Measurements from ENCODE around the gene PLEK.

DNA sequence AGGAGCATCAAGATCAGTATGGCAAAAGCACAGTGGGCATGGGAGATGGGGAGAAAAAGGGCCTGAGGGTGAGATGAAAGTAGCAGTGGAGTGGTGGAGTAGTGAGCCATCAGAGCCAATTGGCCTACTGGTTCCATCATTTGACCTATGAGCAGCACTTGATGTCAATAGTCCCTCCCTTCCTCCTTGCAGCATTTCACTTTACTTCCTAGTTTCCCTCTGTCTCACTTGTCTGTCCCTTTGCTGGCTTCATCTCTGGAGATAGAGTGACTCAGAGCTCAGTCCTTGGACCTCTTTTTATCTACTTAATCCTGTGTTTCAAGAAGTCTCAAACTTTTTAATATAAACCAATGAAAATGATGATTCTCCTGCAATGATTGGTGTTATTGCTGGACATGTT lies 69.9 kb downstream of the PLEK start:
- TF ChIP-seq POLR2A (IDR thresholded peaks at IDR 0.05): no peak
- TF ChIP-seq POLR2AphosphoS5 (IDR thresholded peaks at IDR 0.05): no peak

Data from spleen (tissue), 3 donors.